Measurements from ENCODE around the gene MRPL12.
A peak's percentile ranks its signal among the peaks of the same experiment; 100 is the strongest.

Gene MRPL12

DNA sequence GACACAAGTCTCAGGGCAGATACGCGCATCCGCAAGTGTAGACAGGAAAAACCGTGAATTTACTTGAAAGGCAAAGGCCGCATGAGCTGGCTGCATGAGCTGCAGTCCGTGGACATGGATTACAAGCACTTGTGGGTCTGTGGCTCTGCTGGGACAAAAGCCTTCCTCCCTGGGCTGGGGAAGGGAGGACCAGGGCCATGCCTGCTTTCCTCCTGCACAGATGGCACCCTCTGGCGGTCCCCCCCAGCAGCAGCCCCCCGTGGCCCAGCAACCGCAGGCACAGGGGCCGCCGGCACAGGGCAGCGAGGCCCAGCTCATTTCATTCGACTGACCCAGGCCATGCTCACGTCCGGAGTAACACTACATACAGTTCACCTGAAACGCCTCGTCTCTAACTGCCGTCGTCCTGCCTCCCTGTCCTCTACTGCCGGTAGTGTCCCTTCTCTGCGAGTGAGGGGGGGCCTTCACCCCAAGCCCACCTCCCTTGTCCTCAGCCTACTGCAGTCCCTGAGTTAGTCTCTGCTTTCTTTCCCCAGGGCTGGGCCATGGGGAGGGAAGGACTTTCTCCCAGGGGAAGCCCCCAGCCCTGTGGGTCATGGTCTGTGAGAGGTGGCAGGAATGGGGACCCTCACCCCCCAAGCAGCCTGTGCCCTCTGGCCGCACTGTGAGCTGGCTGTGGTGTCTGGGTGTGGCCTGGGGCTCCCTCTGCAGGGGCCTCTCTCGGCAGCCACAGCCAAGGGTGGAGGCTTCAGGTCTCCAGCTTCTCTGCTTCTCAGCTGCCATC, 1.7 kb upstream of the MRPL12 start:
- peak; percentile 64 for DNase-seq (ENCODE audit: low spot score)

DNA sequence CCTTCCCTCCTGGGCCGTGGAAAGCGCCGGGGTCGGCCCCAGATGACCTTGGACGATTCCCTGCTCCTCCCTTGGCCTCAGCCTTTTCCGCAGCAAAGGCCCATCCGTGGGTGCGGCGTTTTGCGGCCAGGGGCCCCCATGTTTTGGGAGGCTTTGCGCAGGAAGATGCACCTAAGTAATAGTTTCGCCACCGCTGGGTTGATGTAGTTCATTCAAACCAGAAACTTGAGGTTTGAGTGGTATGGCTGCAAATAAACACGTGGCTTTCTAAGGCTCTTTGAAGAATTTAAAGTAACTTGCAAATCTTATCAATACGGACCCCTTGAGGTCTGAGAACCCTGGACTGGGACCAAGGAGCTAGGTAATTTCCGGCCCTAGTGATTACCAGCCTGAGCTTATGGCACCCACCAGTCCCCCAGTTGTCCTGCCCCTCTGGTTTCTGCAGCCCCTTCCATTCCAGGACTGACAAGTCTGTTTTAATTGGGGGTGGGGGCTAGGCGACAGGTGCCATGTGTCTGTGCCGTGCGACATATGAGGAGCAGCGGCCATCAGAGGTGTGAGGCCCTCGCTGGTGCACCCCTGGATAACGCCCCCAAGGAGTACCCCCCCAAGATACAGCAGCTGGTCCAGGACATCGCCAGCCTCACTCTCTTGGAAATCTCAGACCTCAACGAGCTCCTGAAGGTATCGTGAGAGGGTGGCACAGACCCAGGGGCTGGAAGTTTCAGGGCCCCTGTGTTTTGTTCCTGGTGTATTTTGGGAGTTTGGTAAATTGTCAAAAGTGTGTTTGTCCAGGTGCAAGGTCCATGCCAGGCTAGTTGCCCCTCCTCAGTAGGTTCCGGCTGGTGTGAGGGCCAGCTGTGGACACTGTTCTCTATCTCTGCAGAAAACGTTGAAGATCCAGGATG, 834 bp downstream of the MRPL12 start:
- peak; percentile 37 for DNase-seq (ENCODE audit: low spot score)

DNA sequence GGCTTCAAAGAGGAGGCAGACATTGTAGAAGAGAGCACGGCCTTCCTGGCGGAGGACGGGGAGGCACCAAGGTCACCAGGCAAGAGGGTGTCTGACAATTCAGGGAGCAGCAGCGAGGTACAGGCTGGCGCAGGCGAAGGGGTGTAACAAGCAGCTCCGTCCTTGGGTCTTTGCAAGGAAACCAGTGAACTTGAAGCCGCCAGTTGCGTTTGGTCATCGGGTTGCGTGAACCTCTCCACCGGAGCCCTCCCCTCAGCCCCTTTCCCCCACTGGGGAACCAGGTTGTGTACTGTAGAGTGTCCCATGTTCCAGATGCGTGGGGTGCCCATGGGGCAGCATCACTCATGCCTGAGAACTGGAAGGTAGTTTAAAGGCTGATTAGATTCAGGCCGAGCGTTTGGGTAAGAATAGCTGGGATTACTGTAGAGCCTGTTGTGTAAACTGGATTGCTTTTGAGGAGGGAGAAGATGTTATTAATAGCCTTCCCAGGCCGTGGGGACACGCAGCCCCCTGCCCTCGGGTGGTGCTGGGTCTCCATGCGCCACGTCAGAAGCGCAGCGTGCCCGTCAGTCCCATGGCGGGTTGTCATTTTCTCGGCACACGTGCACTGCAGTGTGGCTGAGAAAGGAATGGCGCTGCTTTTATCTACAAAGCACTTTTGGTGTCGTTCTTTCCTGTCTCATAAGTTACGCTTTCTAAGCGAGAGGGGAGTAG, 2.5 kb downstream of the MRPL12 start:
- DNase-seq (ENCODE audit: low spot score), result no peak

DNA sequence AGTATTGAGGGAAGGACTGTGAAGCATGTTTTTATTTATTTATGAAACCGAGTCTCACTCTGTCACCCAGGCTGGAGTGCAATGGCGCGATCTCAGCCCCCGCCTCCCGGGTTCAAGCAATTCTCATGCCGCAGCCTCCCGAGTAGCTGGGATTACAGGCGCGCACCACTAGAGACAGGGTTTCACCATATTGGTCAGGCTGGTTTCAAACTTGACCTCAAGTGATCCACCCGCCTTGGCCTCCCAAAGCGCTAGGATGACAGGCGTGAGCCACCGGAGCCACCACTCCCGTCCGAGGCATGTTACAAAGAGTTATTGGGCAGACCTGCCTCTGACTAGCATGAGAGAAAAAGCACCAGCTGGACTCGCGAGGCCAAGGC, 3.1 kb downstream of the MRPL12 start:
- DNase-seq (ENCODE audit: low spot score), result no peak

DNA sequence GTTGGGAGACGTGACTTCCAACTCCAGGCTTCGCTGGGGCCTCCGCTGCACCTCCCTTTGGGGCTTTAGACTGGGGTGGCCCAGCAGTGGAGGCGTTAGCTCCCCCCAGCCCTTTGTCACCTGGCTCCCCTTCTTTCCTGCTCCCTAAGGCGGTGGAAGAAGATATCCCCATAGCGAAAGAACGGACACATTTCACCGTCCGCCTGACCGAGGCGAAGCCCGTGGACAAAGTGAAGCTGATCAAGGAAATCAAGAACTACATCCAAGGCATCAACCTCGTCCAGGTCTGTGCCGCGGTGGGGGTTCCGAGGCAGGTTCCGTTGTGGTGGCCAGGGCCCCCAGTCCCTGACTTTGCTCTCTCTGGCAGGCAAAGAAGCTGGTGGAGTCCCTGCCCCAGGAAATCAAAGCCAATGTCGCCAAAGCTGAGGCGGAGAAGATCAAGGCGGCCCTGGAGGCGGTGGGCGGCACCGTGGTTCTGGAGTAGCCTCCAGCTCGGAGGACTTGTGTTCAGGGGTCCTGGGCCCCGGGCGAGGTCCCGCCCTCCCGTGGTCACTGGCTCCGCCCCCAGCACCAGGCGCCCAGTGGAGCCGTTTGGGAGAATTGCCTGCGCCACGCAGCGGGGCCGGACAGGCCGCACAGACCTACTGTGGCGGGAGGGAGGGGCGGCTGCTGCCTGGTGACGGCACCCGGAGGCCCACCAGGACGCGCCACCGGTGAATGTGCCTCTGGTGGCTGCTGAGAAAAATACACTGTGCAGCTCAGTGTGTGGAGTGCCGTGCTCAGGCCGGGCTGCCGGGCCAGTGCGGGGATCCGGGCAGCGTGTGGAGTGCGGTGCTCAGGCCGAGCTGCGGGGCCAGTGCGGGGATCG, 3.8 kb downstream of the MRPL12 start:
- peak; percentile 35 for DNase-seq (ENCODE audit: low spot score)

DNA sequence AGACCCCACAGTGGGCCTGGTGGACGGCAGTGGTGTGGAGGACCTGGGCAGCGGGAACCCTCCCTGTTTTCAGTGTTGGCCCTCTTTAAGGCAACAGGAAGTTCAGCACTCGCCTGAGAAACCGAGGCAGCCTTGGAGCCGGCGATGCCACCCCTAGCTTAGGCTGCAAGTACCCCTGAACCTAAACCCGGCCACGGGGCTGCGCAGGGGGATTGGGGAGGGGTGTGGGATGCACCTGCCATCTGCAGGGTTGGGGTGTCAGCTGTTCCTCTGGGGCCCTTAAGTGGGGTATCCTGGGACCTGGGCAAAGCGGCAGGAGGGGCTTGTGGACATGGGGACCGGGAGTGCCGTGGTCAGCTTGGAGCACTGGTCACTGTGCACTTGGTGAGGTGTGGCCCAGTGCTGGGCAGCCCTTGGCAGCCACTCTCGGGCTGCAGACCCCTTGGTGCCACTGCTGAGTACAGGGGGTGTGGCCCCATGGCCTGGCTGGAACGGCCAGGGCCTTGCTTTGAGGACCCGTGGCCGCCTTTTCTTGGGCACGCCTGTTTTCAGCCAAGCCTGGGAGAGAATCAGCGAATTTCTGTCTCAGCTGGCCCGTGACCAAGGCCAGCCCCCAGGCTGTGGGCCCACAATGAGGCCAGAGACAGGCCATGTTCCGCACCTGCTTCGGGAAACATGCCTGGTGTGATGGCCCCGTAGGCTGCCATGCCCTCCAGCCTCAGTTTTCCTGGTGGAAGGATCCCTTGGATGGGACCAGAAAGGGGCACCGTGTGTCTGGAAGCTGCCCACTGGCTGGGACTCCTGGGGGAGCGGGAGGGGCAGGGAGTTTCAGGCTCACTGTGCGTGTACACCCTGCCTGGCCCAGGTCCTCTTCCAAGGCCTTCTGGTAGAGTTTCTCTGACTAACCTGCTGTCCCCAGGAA, 4.8 kb downstream of the MRPL12 start:
- DNase-seq (ENCODE audit: low spot score), result no peak

DNA sequence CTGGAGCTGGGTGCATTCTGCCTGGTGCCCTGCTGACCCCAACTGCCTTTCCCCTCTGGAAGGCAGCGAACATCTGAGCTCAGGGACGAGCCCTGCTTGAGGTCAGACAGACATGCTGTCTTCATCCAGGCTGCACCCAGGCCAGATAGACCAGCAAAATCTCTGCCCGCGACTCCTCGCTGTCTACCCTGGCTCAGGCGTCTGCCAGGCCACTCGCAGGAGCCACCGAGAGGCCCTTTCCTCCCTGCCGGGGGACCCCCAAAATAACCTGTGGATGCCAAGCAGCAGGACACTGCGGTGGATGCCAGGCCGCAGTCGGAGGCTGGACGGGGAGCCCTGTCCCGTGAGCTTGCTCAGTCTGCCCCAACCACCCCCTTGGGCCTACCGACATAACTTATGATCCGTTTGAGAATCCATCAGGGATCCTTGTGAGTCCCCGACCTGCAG, 5.6 kb downstream of the MRPL12 start:
- no peak for DNase-seq (ENCODE audit: low spot score)

DNA sequence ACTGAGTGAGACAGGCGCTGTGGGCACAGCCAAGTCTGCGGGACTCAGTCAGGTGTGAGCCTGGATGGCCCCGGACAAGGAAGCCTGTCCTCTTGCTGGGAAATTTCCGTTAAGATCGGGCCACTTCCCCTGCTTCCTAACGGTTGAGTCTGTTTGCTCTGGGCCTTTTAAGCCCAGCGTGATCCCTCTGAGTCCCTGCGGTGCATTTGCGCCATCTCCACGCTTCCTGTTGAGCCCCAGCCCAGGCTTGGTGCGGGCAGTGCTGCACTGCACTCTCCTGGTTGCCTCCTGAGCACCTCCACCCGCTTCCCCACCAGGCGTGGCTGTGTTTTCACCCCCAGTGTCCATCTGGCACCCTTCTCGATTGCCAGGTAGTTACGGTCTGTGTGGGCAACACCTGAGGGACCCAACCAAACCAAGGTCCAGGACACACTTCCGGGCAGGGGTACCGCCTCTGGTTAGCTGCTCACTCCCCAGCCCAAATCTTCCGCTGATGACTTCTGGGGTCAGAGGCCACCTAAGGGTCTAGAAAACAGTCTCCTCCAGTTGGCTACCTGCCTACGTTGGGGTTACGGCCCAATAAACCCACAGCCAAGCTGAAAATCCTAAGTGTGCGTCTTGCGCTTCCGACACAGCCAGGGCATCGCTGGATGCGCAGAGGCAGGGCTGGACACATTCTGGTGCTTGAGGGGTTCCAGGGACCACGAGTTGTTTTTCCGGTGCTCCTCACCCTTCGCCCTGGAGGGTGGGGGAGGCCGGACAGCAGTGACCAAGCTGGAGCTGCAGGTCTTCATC, 7.5 kb downstream of the MRPL12 start:
- DNase-seq (ENCODE audit: low spot score), result no peak

DNA sequence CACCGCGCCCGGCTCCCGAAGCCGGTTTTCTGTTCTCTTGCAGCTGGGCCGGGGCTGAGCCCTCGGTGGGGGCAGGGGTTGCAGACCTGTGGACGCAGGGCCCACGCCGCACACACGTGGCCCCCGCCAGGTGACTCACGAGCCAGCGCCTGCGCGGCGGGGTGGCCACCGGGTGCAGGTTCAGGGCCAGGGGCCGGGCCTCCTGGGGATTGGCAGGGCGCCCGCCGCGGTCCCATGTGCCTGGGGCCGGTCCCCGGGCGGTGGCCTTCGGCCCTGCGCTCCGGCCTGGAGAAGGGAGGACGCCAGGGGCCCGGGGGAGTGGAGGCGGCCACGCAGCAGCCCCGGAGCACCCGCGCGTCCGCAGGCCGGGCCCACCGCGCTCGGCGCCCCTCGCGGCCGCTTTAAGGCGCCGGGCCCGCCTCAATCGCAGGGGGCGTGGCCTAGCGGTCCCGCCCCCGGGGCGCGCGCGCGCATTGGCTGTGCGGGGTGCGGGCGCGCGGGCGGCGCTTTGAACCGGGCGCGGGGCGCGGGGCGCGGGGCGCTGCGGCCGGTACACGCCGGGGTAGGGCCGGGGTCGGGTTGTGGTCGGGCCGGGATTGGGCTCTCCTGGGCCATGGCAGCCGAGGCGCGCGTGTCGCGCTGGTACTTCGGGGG, 8.8 kb downstream of the MRPL12 start, which contains the start of gene SLC25A10:
SLC25A10 (plus strand) TSS at position 471 of the 654 bp plus-strand sequence; CDS start at position 614, 143 bp downstream.
- peak; percentile 81 for DNase-seq (ENCODE audit: low spot score)

DNA sequence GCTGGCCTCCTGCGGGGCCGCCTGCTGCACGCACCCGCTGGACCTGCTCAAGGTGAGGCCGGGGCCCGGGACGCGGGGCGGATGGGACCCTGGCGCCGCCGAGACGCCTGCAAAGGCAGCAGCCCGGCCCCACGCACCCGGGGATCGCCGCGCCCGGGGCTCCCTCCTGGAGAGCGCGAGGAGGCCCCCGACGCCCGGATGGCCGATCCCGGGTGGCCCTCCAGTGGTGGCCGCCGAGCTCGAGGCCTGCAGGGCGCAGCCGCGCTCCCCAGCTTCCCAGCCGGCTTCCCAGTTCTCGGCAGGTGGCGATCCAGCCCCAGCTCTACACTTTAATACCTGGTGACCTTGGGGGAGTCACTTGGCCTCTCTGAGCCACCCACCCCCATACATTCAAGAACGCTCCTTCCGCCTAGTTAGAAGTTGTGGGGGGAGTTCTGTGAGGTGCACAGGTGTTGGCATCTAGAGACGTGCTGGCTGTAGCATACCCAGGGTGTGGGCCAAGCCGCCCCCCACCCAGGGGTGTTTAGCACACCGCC, 9.4 kb downstream of the MRPL12 start:
- DNase-seq (ENCODE audit: low spot score), result peak; percentile 44

DNA sequence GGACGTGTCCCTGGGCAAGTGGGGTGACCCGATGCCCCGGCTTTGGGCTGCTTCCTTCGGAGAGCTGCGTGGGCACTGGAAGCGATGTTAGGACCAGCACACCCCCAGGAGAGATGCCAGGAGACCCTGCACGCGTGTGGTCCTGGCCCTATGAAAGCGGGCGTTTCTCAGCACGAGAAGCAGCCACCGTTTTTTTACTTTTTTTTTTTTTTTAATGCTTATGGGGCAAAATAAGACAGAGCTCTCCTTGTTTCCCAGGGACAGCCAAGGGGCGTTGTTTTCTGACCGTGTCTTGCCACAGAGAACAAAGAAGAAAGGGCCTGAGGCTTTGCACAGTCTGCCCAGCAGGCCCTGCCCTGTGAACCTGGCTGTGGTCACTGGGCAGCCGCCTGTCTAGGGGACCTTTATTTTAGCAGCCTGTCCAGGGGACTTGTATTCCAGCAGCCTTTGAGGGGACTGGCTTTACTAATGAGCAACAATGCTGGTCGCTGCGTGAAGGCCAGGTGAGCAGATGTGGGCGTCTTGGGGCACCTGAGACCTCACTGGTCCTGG, 9.9 kb downstream of the MRPL12 start:
- DNase-seq (ENCODE audit: low spot score), result no peak

DNA sequence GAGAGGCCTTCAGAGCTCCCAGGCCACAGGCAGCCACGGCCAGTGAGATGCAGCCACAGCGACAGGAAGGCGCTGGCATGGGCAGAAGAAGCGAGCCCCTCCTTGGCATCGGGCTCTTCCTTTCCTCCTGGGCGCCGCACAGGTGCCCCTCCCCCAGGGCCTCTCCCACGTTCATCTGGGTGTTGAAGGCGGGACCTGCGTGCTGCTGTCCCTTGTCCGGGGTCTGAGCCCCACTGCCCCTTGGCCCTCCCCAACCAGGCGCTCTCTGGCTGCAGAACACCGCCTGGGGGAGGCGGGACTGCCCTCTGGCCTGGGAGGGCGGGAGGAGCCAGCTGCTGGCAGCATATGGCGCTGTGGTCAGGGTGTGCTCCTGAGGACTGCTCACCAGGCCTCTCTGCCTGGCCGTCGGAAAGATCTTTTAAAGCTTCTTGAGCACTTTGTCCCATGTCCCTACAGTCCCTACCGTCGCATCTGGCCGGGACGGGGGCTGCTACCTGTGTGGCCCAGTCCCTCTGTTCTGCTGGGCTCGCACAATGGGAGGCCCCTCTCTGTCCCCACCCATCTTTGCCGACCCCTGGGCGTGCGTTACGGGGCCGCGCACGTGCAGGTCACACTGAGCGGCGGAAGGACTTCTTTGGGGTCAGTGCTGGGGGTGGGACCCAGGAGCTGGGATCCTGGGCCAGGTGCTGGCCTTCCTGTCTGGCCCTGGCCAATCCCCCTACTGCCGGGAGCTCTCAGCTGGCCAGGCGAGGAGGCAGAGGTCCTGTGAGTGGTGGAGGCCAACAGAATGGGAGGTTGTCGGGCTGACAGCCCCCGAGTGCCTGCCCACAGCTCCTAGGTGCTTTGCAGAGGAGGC, 10.6 kb downstream of the MRPL12 start:
- no peak for DNase-seq (ENCODE audit: low spot score)

DNA sequence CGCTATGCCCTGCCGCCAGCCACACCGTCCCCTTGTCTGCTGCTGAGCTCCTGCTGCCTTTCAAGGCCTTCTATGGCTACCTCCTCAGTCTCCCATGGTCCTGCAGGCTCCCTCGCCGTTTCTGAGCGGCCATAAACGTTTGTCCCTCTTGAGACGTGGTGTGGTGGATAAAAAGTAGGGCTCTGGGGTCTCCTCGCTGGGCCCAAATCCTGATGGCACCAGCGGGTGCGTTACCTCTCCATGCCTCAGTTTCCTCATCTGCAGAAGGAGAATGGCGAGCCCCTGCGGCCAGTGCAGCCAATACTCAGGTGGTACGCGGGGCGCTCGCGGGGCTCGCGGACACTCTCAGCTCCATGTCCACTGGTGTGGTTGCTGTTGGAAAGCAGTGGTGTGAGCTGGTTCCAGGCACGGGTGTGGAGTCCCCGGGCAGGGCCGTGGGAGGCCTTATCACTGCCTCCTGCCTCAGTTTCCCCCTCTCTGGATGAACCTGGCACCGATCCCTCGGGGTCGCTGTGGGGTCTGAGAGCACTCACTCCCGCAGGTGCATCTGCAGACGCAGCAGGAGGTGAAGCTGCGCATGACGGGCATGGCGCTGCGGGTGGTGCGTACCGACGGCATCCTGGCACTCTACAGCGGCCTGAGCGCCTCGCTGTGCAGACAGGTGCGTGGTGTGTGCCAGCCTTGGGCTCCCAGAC, 11.4 kb downstream of the MRPL12 start:
- DNase-seq (ENCODE audit: low spot score), result no peak

DNA sequence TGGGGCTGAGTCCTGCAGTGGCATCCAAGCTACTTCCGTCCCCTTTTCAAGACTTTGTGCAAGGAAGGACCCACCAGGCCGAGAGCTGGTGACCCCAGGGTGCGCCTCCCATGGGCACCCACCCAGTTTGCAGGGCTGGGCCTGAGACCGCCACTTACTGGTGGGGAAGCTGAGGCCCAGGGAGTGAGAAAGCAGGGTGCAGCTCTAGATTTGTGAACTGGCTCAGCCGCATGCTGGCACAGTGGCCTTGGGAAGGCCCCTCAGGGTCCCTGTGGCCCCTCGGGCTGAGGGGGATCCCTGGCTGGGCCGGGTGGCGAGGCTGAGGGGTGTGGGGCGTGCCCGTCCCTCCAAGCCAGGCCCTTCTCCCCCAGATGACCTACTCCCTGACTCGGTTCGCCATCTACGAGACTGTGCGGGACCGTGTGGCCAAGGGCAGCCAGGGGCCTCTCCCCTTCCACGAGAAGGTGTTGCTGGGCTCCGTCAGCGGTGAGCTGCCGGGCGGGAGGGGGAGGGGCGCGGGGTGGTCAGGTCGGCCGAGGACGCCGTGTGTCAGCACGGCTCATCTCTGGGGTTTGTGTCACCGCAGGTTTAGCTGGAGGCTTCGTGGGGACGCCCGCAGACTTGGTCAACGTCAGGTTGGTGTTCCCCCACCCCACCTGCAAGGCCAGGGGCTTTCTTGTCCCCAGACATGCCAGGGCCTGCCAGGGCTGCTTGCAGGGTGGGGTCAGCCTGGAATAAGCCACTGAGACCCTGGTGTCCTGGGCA, 12.1 kb downstream of the MRPL12 start:
- DNase-seq (ENCODE audit: low spot score), result no peak

DNA sequence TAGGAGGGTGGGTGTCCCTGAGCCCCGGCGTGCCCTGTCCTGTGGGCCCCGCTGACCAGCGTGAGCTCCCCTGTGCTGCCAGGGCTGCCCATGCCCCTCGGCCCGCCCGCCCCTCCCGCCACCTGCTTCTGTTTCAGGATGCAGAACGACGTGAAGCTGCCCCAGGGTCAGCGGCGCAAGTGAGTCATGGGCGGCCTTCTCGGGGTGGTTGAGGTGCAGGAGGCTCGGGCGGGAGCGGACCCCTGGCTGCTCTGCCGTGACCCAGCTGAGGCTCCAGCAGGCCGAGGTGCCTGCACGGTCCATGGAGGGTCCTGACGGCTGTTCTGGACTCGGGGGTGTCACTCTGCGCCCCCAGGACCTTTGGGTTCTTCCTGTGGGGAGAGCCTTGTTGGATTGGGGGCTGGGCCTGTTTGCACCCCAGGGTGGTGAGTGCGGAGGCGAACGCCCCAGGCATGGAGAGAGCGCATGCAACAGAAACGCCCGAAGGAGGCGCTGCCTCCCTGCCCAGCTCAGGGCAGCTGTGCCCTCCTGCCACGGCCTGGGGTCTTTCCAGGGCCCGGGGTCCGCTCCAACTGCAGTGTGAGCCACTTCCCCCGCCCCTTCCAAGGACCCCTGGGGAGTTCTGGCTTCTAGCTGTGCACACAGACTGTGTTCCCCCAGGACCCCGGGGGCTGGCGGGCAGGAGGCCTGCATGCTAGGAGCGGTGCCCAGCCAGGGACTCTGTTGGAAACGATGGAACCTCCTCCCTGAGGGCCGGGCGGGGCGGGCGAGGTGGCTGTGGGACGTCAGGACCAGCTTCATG, 12.9 kb downstream of the MRPL12 start:
- no peak for DNase-seq (ENCODE audit: low spot score)

Measured in NAMALWA (cell line).